GM23338 (cell line): ENCODE data around the gene ACOX3.

Source experiments
- CREB1 ChIP-seq: fragments of 250-450 bp; sonication (Bioruptor Pico); IDR thresholded peaks from 2 replicates; pipeline ENCODE4 v1.5.0; 2020; ENCODE audit warnings: low read depth, mild to moderate bottlenecking, moderate library complexity
- ETS1 ChIP-seq: IDR thresholded peaks from 2 replicates; pipeline ENCODE4 v1.6.1; 2016; ENCODE audit warnings: antibody characterized with exemption
- EZH2 ChIP-seq: fragments of 200-600 bp; sonication (generic); IDR thresholded peaks from one replicate; pipeline ENCODE4 v1.8.0; 2017; ENCODE audit warnings: antibody characterized with exemption, mild to moderate bottlenecking, low read depth; ENCODE audit not compliant: unreplicated experiment
- EZH2phosphoT487 ChIP-seq: fragments of 200-600 bp; sonication (generic); IDR thresholded peaks from one replicate; pipeline ENCODE4 v1.8.1; 2018; ENCODE audit warnings: antibody characterized with exemption; ENCODE audit not compliant: unreplicated experiment
- JUNB ChIP-seq: IDR thresholded peaks from one replicate; pipeline ENCODE4 v1.6.1; 2016; ENCODE audit warnings: antibody characterized with exemption; ENCODE audit not compliant: unreplicated experiment
- NANOG ChIP-seq: IDR thresholded peaks from 2 replicates; pipeline ENCODE4 v1.6.1; 2016; ENCODE audit warnings: antibody characterized with exemption, borderline replicate concordance
- POLR2AphosphoS5 ChIP-seq: IDR thresholded peaks from 2 replicates; pipeline ENCODE4 v1.6.1; 2016; ENCODE audit warnings: antibody characterized with exemption, low read depth
- REST ChIP-seq: IDR thresholded peaks from one replicate; pipeline ENCODE4 v1.6.1; 2018; ENCODE audit warnings: antibody characterized with exemption; ENCODE audit not compliant: unreplicated experiment
- STAT1 ChIP-seq: IDR thresholded peaks from one replicate; pipeline ENCODE4 v1.6.1; 2016; ENCODE audit warnings: antibody characterized with exemption; ENCODE audit not compliant: unreplicated experiment
- ZNF114 ChIP-seq: fragments of 250-450 bp; sonication (Bioruptor Pico); IDR thresholded peaks from 2 replicates; pipeline ENCODE4 v1.5.0; 2020; ENCODE audit warnings: mild to moderate bottlenecking, moderate library complexity
- ZNF331 ChIP-seq: fragments of 250-450 bp; sonication (Bioruptor Pico); IDR thresholded peaks from 2 replicates; pipeline ENCODE4 v1.5.0; 2020; ENCODE audit warnings: low read depth, mild to moderate bottlenecking, moderate library complexity
- TF ChIP-seq, protein P1 (sequence below), 2 experiments: fragments of 200-600 bp in 1 of 2; sonication (generic) in 1 of 2; conservative IDR thresholded peaks; 2 replicates each; pipeline versions ENCODE4 v1.5.1 to v1.6.1; 2016 to 2017; ENCODE audit warnings: antibody characterized with exemption in 2 of 2, low read depth in 2 of 2, mild to moderate bottlenecking in 2 of 2, moderate library complexity in 1 of 2
- TF ChIP-seq, protein P2 (sequence below): fragments of 250-450 bp; sonication (Bioruptor Pico); IDR thresholded peaks from 2 replicates; pipeline ENCODE4 v1.5.0; 2020; ENCODE audit warnings: mild to moderate bottlenecking, moderate library complexity

DNA sequence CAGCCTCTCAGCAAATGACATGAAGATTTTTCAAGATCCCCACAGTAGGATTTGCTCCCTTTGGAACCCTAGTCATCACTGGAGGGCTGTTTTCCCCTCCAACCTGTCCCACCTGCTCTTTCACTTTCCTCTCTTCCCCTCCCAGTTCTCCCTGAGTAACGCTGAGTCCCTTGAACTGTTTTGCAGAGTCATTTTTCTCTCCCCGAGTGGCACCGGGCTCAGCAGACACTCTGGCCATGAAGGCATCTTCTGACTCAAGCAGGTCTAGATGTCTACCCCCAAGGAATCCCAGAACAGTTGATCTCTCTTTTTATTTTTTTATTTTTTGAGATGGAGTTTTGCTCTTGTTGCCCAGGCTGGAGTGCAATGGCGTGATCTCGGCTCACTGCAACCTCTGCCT, 118.8 kb downstream of the ACOX3 start:
- TF ChIP-seq, protein P1, sequence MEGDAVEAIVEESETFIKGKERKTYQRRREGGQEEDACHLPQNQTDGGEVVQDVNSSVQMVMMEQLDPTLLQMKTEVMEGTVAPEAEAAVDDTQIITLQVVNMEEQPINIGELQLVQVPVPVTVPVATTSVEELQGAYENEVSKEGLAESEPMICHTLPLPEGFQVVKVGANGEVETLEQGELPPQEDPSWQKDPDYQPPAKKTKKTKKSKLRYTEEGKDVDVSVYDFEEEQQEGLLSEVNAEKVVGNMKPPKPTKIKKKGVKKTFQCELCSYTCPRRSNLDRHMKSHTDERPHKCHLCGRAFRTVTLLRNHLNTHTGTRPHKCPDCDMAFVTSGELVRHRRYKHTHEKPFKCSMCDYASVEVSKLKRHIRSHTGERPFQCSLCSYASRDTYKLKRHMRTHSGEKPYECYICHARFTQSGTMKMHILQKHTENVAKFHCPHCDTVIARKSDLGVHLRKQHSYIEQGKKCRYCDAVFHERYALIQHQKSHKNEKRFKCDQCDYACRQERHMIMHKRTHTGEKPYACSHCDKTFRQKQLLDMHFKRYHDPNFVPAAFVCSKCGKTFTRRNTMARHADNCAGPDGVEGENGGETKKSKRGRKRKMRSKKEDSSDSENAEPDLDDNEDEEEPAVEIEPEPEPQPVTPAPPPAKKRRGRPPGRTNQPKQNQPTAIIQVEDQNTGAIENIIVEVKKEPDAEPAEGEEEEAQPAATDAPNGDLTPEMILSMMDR (conservative IDR thresholded peaks at IDR 0.05; ENCODE audit: low read depth in 2 of 2), result no peak
- no peak for TF ChIP-seq EZH2
- no peak for TF ChIP-seq JUNB
- TF ChIP-seq POLR2AphosphoS5, result no peak
- no peak for TF ChIP-seq REST
- TF ChIP-seq ETS1, result no peak
- TF ChIP-seq EZH2phosphoT487, result no peak
- no peak for TF ChIP-seq CREB1 (CRISPR knock-in tag)
- no peak for TF ChIP-seq ZNF114
- TF ChIP-seq STAT1, result no peak
- TF ChIP-seq NANOG, result no peak
- no peak for TF ChIP-seq ZNF331 (CRISPR knock-in tag)
- TF ChIP-seq, protein P2, sequence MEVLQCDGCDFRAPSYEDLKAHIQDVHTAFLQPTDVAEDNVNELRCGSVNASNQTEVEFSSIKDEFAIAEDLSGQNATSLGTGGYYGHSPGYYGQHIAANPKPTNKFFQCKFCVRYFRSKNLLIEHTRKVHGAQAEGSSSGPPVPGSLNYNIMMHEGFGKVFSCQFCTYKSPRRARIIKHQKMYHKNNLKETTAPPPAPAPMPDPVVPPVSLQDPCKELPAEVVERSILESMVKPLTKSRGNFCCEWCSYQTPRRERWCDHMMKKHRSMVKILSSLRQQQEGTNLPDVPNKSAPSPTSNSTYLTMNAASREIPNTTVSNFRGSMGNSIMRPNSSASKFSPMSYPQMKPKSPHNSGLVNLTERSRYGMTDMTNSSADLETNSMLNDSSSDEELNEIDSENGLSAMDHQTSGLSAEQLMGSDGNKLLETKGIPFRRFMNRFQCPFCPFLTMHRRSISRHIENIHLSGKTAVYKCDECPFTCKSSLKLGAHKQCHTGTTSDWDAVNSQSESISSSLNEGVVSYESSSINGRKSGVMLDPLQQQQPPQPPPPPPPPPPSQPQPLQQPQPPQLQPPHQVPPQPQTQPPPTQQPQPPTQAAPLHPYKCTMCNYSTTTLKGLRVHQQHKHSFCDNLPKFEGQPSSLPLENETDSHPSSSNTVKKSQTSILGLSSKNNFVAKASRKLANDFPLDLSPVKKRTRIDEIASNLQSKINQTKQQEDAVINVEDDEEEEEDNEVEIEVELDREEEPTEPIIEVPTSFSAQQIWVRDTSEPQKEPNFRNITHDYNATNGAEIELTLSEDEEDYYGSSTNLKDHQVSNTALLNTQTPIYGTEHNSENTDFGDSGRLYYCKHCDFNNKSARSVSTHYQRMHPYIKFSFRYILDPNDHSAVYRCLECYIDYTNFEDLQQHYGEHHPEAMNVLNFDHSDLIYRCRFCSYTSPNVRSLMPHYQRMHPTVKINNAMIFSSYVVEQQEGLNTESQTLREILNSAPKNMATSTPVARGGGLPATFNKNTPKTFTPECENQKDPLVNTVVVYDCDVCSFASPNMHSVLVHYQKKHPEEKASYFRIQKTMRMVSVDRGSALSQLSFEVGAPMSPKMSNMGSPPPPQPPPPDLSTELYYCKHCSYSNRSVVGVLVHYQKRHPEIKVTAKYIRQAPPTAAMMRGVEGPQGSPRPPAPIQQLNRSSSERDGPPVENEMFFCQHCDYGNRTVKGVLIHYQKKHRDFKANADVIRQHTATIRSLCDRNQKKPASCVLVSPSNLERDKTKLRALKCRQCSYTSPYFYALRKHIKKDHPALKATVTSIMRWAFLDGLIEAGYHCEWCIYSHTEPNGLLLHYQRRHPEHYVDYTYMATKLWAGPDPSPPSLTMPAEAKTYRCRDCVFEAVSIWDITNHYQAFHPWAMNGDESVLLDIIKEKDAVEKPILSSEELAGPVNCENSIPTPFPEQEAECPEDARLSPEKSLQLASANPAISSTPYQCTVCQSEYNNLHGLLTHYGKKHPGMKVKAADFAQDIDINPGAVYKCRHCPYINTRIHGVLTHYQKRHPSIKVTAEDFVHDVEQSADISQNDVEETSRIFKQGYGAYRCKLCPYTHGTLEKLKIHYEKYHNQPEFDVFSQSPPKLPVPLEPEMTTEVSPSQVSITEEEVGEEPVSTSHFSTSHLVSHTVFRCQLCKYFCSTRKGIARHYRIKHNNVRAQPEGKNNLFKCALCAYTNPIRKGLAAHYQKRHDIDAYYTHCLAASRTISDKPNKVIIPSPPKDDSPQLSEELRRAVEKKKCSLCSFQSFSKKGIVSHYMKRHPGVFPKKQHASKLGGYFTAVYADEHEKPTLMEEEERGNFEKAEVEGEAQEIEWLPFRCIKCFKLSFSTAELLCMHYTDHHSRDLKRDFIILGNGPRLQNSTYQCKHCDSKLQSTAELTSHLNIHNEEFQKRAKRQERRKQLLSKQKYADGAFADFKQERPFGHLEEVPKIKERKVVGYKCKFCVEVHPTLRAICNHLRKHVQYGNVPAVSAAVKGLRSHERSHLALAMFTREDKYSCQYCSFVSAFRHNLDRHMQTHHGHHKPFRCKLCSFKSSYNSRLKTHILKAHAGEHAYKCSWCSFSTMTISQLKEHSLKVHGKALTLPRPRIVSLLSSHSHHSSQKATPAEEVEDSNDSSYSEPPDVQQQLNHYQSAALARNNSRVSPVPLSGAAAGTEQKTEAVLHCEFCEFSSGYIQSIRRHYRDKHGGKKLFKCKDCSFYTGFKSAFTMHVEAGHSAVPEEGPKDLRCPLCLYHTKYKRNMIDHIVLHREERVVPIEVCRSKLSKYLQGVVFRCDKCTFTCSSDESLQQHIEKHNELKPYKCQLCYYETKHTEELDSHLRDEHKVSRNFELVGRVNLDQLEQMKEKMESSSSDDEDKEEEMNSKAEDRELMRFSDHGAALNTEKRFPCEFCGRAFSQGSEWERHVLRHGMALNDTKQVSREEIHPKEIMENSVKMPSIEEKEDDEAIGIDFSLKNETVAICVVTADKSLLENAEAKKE, result no peak
